Neural cell (in vitro differentiated cells): ENCODE data around the gene BUD23. TPM values are rescaled to one million over a fixed set of nuclear protein-coding genes. Genes with fewer than 3 reads are reported as not detected.
A peak's percentile ranks its signal among the peaks of the same experiment; 100 is the strongest.

Source experiments
- H2AFZ ChIP-seq: fragments of 200-600, 300-800 bp; sonication (generic), shearing (Covaris generic); 2 replicates; pipeline ENCODE4 v1.6.0; 2014; ENCODE audit warnings: low read depth, mild to moderate bottlenecking, antibody characterized with exemption, low read length, moderate library complexity
- H3F3A ChIP-seq: fragments of 200-600 bp; shearing (Covaris generic); 2 replicates; pipeline ENCODE4 v1.6.1; 2016; ENCODE audit warnings: mild to moderate bottlenecking, moderate library complexity, mixed read lengths, antibody characterized with exemption, low read length; ENCODE audit not compliant: insufficient read depth, poor library complexity, severe bottlenecking
- H3K27ac ChIP-seq: fragments of 200-600, 300-800 bp; sonication (generic), shearing (Covaris generic); 2 replicates; pipeline ENCODE4 v1.5.1; 2014; ENCODE audit warnings: mild to moderate bottlenecking, low read length, moderate library complexity
- H3K27me3 ChIP-seq: fragments of 300-800, 200-600 bp; sonication (generic), shearing (Covaris generic); 2 replicates; pipeline ENCODE4 v1.6.0; 2014; ENCODE audit warnings: mild to moderate bottlenecking, low read depth, low read length, moderate library complexity; ENCODE audit not compliant: insufficient read depth
- H3K36me3 ChIP-seq: fragments of 300-800, 200-600 bp; sonication (generic), shearing (Covaris generic); 2 replicates; pipeline ENCODE4 v1.5.1; 2014; ENCODE audit warnings: mild to moderate bottlenecking, antibody characterized with exemption, low read length, moderate library complexity; ENCODE audit not compliant: insufficient read depth
- H3K4me2 ChIP-seq: fragments of 300-800, 200-600 bp; sonication (generic), shearing (Covaris generic); 2 replicates; pipeline ENCODE4 v1.6.0; 2014; ENCODE audit warnings: mild to moderate bottlenecking, low read length
- H3K4me3 ChIP-seq: fragments of 300-800, 200-600 bp; sonication (generic), shearing (Covaris generic); 2 replicates; pipeline ENCODE4 v1.5.1; 2014; ENCODE audit warnings: mild to moderate bottlenecking, low read length, moderate library complexity
- H3K79me2 ChIP-seq: fragments of 200-600 bp; shearing (Covaris generic); replicated peaks from 2 replicates; pipeline ENCODE4 v1.6.0; 2014; ENCODE audit warnings: mild to moderate bottlenecking, low read length, moderate library complexity; ENCODE audit not compliant: insufficient read depth
- H3K9ac ChIP-seq: fragments of 300-800, 200-600 bp; sonication (generic), shearing (Covaris generic); 2 replicates; pipeline ENCODE4 v1.6.1; 2016; ENCODE audit warnings: mild to moderate bottlenecking, low read length, mixed read lengths
- H3K9me2 ChIP-seq: fragments of 200-600 bp; shearing (Covaris generic); 2 replicates; pipeline ENCODE4 v1.6.1; 2016; ENCODE audit warnings: mild to moderate bottlenecking, low read length, mixed read lengths; ENCODE audit not compliant: insufficient read depth
- H3K9me3 ChIP-seq: fragments of 200-600, 300-800 bp; sonication (generic), shearing (Covaris generic); 2 replicates; pipeline ENCODE4 v1.6.1; 2016; ENCODE audit warnings: mild to moderate bottlenecking, mixed run types, low read length, moderate library complexity, mixed read lengths
- H4K20me1 ChIP-seq: fragments of 200-600 bp; shearing (Covaris generic); 2 replicates; pipeline ENCODE4 v1.6.1; 2016; ENCODE audit warnings: mild to moderate bottlenecking, mixed run types; ENCODE audit not compliant: insufficient read depth
- EP300 ChIP-seq: fragments of 450-650 bp; conservative IDR thresholded peaks from 2 replicates; pipeline ENCODE4 v1.6.1; 2014; ENCODE audit warnings: antibody characterized with exemption, mild to moderate bottlenecking, moderate library complexity; ENCODE audit not compliant: poor library complexity, severe bottlenecking
- EZH2 ChIP-seq: fragments of 200-600, 300-800 bp; shearing (Covaris generic), sonication (generic); IDR thresholded peaks from 2 replicates; pipeline ENCODE4 v1.6.1; 2014; ENCODE audit warnings: antibody characterized with exemption, low read length, borderline replicate concordance, mild to moderate bottlenecking; ENCODE audit not compliant: insufficient read depth, poor library complexity, severe bottlenecking
- MXI1 ChIP-seq: fragments of 450-650 bp; conservative IDR thresholded peaks from 2 replicates; pipeline ENCODE4 v1.6.1; 2014; ENCODE audit warnings: antibody characterized with exemption, mild to moderate bottlenecking; ENCODE audit not compliant: poor library complexity, severe bottlenecking
- POLR2AphosphoS5 ChIP-seq: IDR thresholded peaks from 2 replicates; pipeline ENCODE4 v1.6.1; 2012
- RAD21 ChIP-seq: fragments of 450-650 bp; conservative IDR thresholded peaks from 2 replicates; pipeline ENCODE4 v1.6.1; 2014; ENCODE audit warnings: antibody characterized with exemption, mild to moderate bottlenecking, moderate library complexity
- SMC3 ChIP-seq: fragments of 450-650 bp; conservative IDR thresholded peaks from 2 replicates; pipeline ENCODE4 v1.6.1; 2014; ENCODE audit warnings: antibody characterized with exemption, mild to moderate bottlenecking, moderate library complexity; ENCODE audit not compliant: poor library complexity
- TAF1 ChIP-seq: IDR thresholded peaks from 2 replicates; pipeline ENCODE4 v1.6.1; 2012; ENCODE audit warnings: low read depth
- polyA plus RNA-seq: library from polyadenylated mRNA; depleted of rRNA; stranded (reverse); fragments of >200 nt; gene quantifications from 2 replicates; pipeline ENCODE4 v1.2.3, GENCODE V29; 2014
- TF ChIP-seq, protein P1 (sequence below): fragments of 450-650 bp; IDR thresholded peaks from 2 replicates; pipeline ENCODE4 v1.5.1; 2014; ENCODE audit warnings: antibody characterized with exemption, mild to moderate bottlenecking, moderate library complexity; ENCODE audit not compliant: poor library complexity, severe bottlenecking
- TF ChIP-seq, protein P2 (sequence below): IDR thresholded peaks from 2 replicates; pipeline ENCODE4 v1.6.1; 2012; ENCODE audit warnings: borderline replicate concordance

The BUD23 gene
- polyA plus RNA-seq, 1 donor from 2014 or later, result 82.9 TPM

DNA sequence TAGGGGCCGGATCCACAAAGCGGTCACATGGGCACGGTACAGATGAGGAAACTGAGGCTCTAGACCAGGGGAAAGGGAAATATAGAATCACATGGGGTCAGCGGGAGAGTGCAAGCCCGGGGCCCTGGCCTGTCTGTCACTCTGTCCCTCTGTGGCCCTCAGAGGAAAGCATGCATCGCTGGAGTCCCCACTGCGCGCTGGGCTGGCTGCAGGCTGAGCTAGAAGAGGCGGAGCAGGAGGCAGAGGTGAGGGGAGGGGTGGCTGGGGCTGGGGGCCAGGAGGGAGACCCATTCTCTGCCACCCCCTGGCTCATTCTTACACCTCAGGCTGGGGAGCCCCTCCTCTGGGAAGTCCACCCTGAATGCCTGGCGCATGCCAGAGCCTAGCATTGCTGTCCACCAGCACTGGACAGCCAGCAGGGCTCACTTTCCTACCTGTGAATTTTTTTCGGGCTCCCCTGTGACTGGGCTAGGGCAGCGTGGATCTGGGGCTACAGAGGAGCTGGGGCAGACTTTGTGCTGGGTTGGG lies 13.5 kb upstream of the BUD23 start:
- Histone ChIP-seq H3K9ac (no peak overlapping the region), H3K4me3 (peak overlapping the region; percentile 71), H3K9me3 (no peaks in the 10 kb centered on the region), H3K27me3 (no peaks in the 10 kb centered on the region), H3K9me2 (no peaks in the 10 kb centered on the region), H3F3A (no peaks in the 10 kb centered on the region), H2AFZ (no peak overlapping the region), H3K79me2 (peaks cover 18% of the 10 kb centered on the region), H3K27ac (no peak overlapping the region), H3K4me2 (no peak overlapping the region), H4K20me1 (no peaks in the 10 kb centered on the region), H3K36me3 (no peaks in the 10 kb centered on the region)
- TF ChIP-seq POLR2AphosphoS5 (no peak), EP300 (no peak), MXI1 (no peak), TAF1 (no peak), SMC3 (no peak), RAD21 (no peak), EZH2 (no peak)
- TF ChIP-seq, protein P1, sequence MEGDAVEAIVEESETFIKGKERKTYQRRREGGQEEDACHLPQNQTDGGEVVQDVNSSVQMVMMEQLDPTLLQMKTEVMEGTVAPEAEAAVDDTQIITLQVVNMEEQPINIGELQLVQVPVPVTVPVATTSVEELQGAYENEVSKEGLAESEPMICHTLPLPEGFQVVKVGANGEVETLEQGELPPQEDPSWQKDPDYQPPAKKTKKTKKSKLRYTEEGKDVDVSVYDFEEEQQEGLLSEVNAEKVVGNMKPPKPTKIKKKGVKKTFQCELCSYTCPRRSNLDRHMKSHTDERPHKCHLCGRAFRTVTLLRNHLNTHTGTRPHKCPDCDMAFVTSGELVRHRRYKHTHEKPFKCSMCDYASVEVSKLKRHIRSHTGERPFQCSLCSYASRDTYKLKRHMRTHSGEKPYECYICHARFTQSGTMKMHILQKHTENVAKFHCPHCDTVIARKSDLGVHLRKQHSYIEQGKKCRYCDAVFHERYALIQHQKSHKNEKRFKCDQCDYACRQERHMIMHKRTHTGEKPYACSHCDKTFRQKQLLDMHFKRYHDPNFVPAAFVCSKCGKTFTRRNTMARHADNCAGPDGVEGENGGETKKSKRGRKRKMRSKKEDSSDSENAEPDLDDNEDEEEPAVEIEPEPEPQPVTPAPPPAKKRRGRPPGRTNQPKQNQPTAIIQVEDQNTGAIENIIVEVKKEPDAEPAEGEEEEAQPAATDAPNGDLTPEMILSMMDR, result no peak

DNA sequence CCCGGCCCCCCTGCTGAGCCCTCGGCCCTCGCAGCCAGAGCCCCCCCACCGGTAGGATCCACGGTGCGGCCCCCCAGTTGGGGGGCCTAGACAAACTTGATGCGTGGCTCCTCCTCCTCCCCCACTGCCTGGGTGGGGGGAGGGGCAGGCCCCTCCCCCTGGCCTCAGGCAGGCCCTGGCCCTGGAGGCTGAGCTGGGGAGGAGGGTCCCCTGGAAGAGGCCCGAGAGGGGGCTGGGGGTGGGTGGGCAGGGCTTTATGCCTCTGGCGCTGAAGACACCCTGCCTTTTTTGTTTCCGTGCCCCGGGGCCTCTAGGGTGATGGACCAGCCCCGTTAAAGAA lies 12.1 kb upstream of the BUD23 start:
- Histone ChIP-seq H3K27me3 (no peaks in the 10 kb centered on the region), H2AFZ (no peak overlapping the region), H3K4me3 (no peak overlapping the region), H3K36me3 (no peaks in the 10 kb centered on the region), H3K27ac (no peak overlapping the region), H3K9ac (no peak overlapping the region), H3K9me2 (no peaks in the 10 kb centered on the region), H4K20me1 (no peaks in the 10 kb centered on the region), H3K9me3 (no peaks in the 10 kb centered on the region), H3F3A (no peaks in the 10 kb centered on the region), H3K4me2 (no peak overlapping the region), H3K79me2 (peaks cover 18% of the 10 kb centered on the region)
- TF ChIP-seq MXI1 (no peak), RAD21 (no peak), POLR2AphosphoS5 (no peak), EP300 (no peak), TAF1 (no peak), SMC3 (no peak), EZH2 (no peak)
- TF ChIP-seq, protein P2, sequence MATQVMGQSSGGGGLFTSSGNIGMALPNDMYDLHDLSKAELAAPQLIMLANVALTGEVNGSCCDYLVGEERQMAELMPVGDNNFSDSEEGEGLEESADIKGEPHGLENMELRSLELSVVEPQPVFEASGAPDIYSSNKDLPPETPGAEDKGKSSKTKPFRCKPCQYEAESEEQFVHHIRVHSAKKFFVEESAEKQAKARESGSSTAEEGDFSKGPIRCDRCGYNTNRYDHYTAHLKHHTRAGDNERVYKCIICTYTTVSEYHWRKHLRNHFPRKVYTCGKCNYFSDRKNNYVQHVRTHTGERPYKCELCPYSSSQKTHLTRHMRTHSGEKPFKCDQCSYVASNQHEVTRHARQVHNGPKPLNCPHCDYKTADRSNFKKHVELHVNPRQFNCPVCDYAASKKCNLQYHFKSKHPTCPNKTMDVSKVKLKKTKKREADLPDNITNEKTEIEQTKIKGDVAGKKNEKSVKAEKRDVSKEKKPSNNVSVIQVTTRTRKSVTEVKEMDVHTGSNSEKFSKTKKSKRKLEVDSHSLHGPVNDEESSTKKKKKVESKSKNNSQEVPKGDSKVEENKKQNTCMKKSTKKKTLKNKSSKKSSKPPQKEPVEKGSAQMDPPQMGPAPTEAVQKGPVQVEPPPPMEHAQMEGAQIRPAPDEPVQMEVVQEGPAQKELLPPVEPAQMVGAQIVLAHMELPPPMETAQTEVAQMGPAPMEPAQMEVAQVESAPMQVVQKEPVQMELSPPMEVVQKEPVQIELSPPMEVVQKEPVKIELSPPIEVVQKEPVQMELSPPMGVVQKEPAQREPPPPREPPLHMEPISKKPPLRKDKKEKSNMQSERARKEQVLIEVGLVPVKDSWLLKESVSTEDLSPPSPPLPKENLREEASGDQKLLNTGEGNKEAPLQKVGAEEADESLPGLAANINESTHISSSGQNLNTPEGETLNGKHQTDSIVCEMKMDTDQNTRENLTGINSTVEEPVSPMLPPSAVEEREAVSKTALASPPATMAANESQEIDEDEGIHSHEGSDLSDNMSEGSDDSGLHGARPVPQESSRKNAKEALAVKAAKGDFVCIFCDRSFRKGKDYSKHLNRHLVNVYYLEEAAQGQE, result no peak
- TF ChIP-seq, protein P1, result no peak
